ENCODE data around the gene PTX4.
A peak's percentile ranks its signal among the peaks of the same experiment; 100 is the strongest.

PTX4 gene

DNA sequence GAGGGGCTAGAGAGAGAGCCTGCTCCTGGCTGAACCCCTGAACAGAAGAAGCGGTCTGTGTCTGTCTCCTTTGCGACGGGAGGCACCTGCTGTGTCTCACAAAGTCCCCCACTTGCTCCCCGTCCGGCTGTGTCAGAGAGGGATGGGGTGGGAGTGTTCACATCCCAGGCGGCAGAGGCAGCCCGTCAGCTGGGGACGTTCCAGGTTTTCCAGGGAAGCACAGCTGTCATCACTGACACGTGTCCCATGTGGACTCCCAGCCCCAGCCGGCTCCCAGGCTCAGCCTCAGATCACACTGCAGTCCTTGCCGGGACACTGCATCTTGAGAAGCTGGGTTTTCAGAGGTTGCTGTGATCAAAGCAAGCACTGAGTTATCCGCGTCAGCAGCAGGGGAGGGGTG, 6.0 kb upstream of the PTX4 start:
- TF ChIP-seq FOXM1 (IDR thresholded peaks at IDR 0.05; ENCODE audit: borderline replicate concordance, low read depth) (no peak), NFIC (IDR thresholded peaks at IDR 0.05) (no peak), RAD21 (IDR thresholded peaks at IDR 0.05; ENCODE audit: low read depth) (no peak)

- no peak for TF ChIP-seq YY1 (IDR thresholded peaks at IDR 0.05; ENCODE audit: low read depth)
- TF ChIP-seq RAD21 (IDR thresholded peaks at IDR 0.05; ENCODE audit: low read depth) = no peak
- TF ChIP-seq ZBTB7A (IDR thresholded peaks at IDR 0.05; ENCODE audit: low read depth) = no peak
- TF ChIP-seq FOXM1 (IDR thresholded peaks at IDR 0.05; ENCODE audit: borderline replicate concordance, low read depth) = no peak
- no peak for TF ChIP-seq NFIC (IDR thresholded peaks at IDR 0.05)
- no peak for TF ChIP-seq EGR1 (IDR thresholded peaks at IDR 0.05)
- TF ChIP-seq CREB1 (IDR thresholded peaks at IDR 0.05; ENCODE audit: low read depth) = no peak
- no peak for TF ChIP-seq TCF12 (IDR thresholded peaks at IDR 0.05; ENCODE audit: low read depth)
These were observed 5.4 kb upstream of the PTX4 start for GRCh38 chr16:1494129-1494640.

GRCh38 chr16:1493746-1494094, 5.0 kb upstream of the PTX4 start:
- TF ChIP-seq, protein P1, sequence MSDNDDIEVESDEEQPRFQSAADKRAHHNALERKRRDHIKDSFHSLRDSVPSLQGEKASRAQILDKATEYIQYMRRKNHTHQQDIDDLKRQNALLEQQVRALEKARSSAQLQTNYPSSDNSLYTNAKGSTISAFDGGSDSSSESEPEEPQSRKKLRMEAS (IDR thresholded peaks at IDR 0.05) = peak; percentile 30; the same call in 1 of the 2 replicates
- 0 out of 2 replicates have a peak, but pooled peaks have one; percentile 22 for TF ChIP-seq YY1 (IDR thresholded peaks at IDR 0.05; ENCODE audit: low read depth)
- no peak for TF ChIP-seq REST (IDR thresholded peaks at IDR 0.05; ENCODE audit: low read depth)

DNA sequence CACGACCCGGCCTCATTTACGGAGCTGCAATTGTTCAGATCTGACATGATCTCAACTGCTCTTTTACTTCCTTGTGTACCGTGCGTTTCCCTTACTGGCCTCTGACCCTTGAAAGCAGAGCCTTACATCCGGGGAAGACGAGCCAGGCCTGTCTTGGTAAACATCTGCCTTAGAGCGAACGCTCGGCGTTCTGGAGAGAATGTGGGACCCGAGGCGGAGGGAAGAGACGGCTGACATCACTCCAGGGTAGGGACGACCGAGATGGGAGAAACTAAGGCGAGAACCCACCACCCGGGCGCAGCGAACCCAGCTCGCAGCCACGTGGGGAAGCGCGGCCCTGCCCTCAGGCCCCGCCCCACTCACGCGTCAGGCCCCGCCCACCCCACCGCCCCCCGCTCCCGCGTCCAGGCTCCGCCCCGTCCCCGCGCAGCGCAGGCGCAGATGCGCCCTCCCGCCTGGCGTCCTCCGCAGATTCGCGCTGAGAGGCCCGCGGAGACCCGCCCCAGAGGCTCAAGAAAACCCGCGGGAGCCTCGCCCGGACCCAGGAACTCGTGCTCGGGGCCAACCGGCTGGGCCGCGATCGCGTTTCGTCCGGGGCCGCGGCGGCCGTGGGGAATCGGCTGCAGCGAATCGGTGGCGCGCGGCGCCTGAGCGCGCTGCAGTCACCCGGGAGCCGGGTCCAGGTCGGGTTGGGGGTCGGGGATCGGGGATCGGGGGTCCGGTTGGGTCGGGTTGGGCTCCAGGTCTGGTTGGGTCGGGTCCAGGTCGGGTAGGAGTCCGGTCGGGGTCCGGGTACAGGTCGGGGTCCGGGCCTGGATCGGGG, 4.4 kb upstream of the PTX4 start, which contains the start of gene TELO2:
Gene TELO2 (plus strand): TSS at position 438 of the 823 bp plus-strand sequence. CDS start 922 bp downstream, outside the sequence.
- TF ChIP-seq EGR1 (IDR thresholded peaks at IDR 0.05) = no peak
- no peak for TF ChIP-seq CREB1 (IDR thresholded peaks at IDR 0.05; ENCODE audit: low read depth)
- TF ChIP-seq YY1 (IDR thresholded peaks at IDR 0.05; ENCODE audit: low read depth) = peak; percentile 18; the same call in 1 of the 2 replicates
- TF ChIP-seq, protein P2, sequence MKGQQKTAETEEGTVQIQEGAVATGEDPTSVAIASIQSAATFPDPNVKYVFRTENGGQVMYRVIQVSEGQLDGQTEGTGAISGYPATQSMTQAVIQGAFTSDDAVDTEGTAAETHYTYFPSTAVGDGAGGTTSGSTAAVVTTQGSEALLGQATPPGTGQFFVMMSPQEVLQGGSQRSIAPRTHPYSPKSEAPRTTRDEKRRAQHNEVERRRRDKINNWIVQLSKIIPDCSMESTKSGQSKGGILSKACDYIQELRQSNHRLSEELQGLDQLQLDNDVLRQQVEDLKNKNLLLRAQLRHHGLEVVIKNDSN (IDR thresholded peaks at IDR 0.05) = peak; percentile 71
- no peak for TF ChIP-seq CEBPB (IDR thresholded peaks at IDR 0.05)
- TF ChIP-seq, protein P1 (IDR thresholded peaks at IDR 0.05) = peak; percentile 96
- TF ChIP-seq REST (IDR thresholded peaks at IDR 0.05; ENCODE audit: low read depth) = no peak
- peak; percentile 56; the same call in 1 of the 2 replicates for TF ChIP-seq EP300 (IDR thresholded peaks at IDR 0.05; ENCODE audit: borderline replicate concordance)
- TF ChIP-seq TAF1 (IDR thresholded peaks at IDR 0.05; ENCODE audit: low read depth) = peak; percentile 70
- TF ChIP-seq FOXM1 (IDR thresholded peaks at IDR 0.05; ENCODE audit: borderline replicate concordance, low read depth) = no peak

- TF ChIP-seq, protein P2 (IDR thresholded peaks at IDR 0.05) = no peak
- TF ChIP-seq REST (IDR thresholded peaks at IDR 0.05; ENCODE audit: low read depth) (no peak), EGR1 (IDR thresholded peaks at IDR 0.05) (no peak), ZBTB7A (IDR thresholded peaks at IDR 0.05; ENCODE audit: low read depth) (no peak), CEBPB (IDR thresholded peaks at IDR 0.05) (no peak), EP300 (IDR thresholded peaks at IDR 0.05; ENCODE audit: borderline replicate concordance) (no peak), TAF1 (IDR thresholded peaks at IDR 0.05; ENCODE audit: low read depth) (no peak), NFIC (IDR thresholded peaks at IDR 0.05) (no peak)
- TF ChIP-seq, protein P1 (IDR thresholded peaks at IDR 0.05) = no peak
These were observed 3.6 kb upstream of the PTX4 start for GRCh38 chr16:1492082-1492922.
